Uterine smooth muscle cell (primary cell): ENCODE results near the gene NGDN. TPM values are rescaled to one million over a fixed set of nuclear protein-coding genes. Genes with fewer than 3 reads are reported as not detected.

Source experiments
- total RNA-seq: library from RNA; depleted of rRNA; stranded (reverse); fragments of >200 nt; gene quantifications from 2 replicates; pipeline ENCODE4 v1.2.3, GENCODE V29; 2014

The NGDN gene
- total RNA-seq = 55.2 and 67.5 TPM in 2 replicates

GRCh38 chr14:23469127-23469905, at the start of gene NGDN:
Gene NGDN (plus strand): TSS chr14:23469703. CDS start chr14:23469716, 13 bp downstream.

GRCh38 chr14:23435543-23436326, 33.8 kb upstream of the NGDN start, which contains the start of gene MYH7:
Gene MYH7 (minus strand): TSS chr14:23435660. CDS start chr14:23433732, 1,928 bp downstream.

Other genes with a start within 250 kb of the NGDN start
- not detected in 2 replicates for gene RNF212B, start 231.8 kb upstream of the NGDN start, total RNA-seq
- gene HOMEZ, start 183.6 kb upstream of the NGDN start, total RNA-seq = 3.0 and 6.5 TPM in 2 replicates
- gene PPP1R3E, start 166.8 kb upstream of the NGDN start, total RNA-seq = 2.9 and 4.2 TPM in 2 replicates
- gene BCL2L2, start 162.9 kb upstream of the NGDN start, total RNA-seq = 19.7 and 27.3 TPM in 2 replicates
- 105 and 119 TPM in 2 replicates for gene PABPN1, start 148.2 kb upstream of the NGDN start, total RNA-seq
- gene SLC22A17, start 116.8 kb upstream of the NGDN start, total RNA-seq = 8.1 and 36.4 TPM in 2 replicates
- gene EFS, start 104.5 kb upstream of the NGDN start, total RNA-seq = 5.5 and 7.6 TPM in 2 replicates
- gene IL25, start 96.9 kb upstream of the NGDN start, total RNA-seq = not detected in 2 replicates
- gene CMTM5, start 92.7 kb upstream of the NGDN start, total RNA-seq = 0.22 and 0.50 TPM in 2 replicates
- not detected in 2 replicates for gene MYH6, start 61.4 kb upstream of the NGDN start, total RNA-seq
- gene MYH7, start 34.0 kb upstream of the NGDN start, total RNA-seq = not detected in 2 replicates
- 0.11 and 0.62 TPM in 2 replicates for gene ZFHX2, start 82.1 kb downstream of the NGDN start, total RNA-seq
- 14.5 and 20.6 TPM in 2 replicates for gene THTPA, start 86.6 kb downstream of the NGDN start, total RNA-seq
- 11.6 and 12.1 TPM in 2 replicates for gene AP1G2, start 98.1 kb downstream of the NGDN start, total RNA-seq
- gene JPH4, start 109.1 kb downstream of the NGDN start, total RNA-seq = under 0.01 TPM in 1 of 2 replicates, not detected in the other
- 0.22 and 0.25 TPM in 2 replicates for gene DHRS2, start 166.7 kb downstream of the NGDN start, total RNA-seq